ENCODE data around the gene EEF1A2.

DNA sequence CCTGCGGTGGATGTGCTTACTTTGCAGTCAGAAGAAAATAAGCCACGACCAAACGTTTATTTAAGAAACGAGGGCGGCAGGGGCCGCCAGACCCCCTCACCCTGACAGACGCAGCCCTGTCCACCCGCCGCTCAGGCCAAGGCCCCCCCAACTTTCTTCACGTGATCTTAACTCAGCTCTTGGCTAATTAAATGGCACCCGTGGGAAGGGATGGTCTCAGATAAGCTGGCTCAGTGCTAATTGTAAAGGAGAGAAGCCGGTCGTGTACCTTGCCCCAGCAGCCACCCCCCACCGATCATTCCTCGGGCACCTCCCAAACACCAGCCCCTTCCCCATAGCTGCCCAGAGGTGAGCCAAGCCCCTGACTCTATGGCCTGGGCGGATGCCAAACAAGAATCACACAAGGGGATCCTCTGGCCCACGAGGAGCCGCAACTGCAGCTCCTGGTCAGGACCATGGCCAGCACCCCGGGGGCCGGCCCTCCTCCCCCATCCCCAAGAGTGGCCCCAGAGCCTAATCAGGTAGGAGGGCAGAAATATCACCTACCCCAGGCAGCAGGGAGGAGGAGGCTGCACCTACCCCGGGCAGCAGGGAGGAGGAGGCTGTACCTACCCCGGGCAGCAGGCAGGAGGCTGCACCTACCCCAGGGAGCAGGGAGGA is 37.6 kb downstream of the EEF1A2 start:
- TF ChIP-seq POLR2A (IDR thresholded peaks at IDR 0.05), result no peak
- TF ChIP-seq, protein P1, sequence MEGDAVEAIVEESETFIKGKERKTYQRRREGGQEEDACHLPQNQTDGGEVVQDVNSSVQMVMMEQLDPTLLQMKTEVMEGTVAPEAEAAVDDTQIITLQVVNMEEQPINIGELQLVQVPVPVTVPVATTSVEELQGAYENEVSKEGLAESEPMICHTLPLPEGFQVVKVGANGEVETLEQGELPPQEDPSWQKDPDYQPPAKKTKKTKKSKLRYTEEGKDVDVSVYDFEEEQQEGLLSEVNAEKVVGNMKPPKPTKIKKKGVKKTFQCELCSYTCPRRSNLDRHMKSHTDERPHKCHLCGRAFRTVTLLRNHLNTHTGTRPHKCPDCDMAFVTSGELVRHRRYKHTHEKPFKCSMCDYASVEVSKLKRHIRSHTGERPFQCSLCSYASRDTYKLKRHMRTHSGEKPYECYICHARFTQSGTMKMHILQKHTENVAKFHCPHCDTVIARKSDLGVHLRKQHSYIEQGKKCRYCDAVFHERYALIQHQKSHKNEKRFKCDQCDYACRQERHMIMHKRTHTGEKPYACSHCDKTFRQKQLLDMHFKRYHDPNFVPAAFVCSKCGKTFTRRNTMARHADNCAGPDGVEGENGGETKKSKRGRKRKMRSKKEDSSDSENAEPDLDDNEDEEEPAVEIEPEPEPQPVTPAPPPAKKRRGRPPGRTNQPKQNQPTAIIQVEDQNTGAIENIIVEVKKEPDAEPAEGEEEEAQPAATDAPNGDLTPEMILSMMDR (IDR thresholded peaks at IDR 0.05), result no peak
